A549 (cell line): Measurements from ENCODE around the gene NMBR. TPM values are rescaled to one million over a fixed set of nuclear protein-coding genes. Genes with fewer than 3 reads are reported as not detected.
"Not testable (repeated sequence)": the region's sequence is repeated elsewhere in the genome, so short reads cannot be mapped to it uniquely, and the experiment has no call there.

Source experiments
- ATAC-seq, 2 experiments: fragments of 200-7000 bp in 1 of 2; fragments of >200 bp in 1 of 2; cut with Nextera tagmentation in 1 of 2; cut with Tn5 transposase in 1 of 2; 3 replicates each; pipeline versions ENCODE4 v1.8.0 to v1.9.1; 2018 to 2020; ENCODE audit warnings: mild to moderate bottlenecking in 1 of 2, moderate library complexity in 1 of 2
- CTCF ChIA-PET: fragments of 300-600 bp; sonication (Branson Sonifier 250); formaldehyde crosslinking; extraction: SDS; loops from one replicate; lab custom pipeline; 2021; ENCODE audit warnings: antibody characterized with exemption, inconsistent platforms; lab: Yijun Ruan, JAX
- POLR2A ChIA-PET: fragments of 350-600 bp; formaldehyde crosslinking; extraction: SDS; loops from one replicate; lab custom pipeline; 2021; ENCODE audit warnings: antibody characterized with exemption, inconsistent platforms; lab: Yijun Ruan, JAX
- DNase-seq, 2 experiments: peaks; one replicate each; pipeline versions ENCODE4 v3.0.0 to v3.0.0-alpha.2; 2011 to 2016; ENCODE audit warnings: low read depth in 1 of 2, low spot score in 1 of 2
- FAIRE-seq: peaks from 2 replicates; lab custom pipeline; 2011; peaks lifted over from hg19 to GRCh38; lab: Jason Lieb, UNC
- H3K27ac ChIP-seq, 2 experiments: fragments of >200 bp; sonication (Bioruptor Twin); formaldehyde crosslinking; 3 replicates each; pipeline ENCODE4 v1.5.1; 2016 to 2017
- H3K4me1 ChIP-seq: fragments of >200 bp; sonication (Bioruptor Twin); formaldehyde crosslinking; 3 replicates; pipeline ENCODE4 v1.6.1; 2016
- H3K4me2 ChIP-seq: fragments of >200 bp; sonication (Bioruptor Twin); formaldehyde crosslinking; 3 replicates; pipeline ENCODE4 v1.6.1; 2016
- H3K4me3 ChIP-seq: fragments of >200 bp; sonication (Bioruptor Twin); formaldehyde crosslinking; 3 replicates; pipeline ENCODE4 v1.5.1; 2016
- H3K9me3 ChIP-seq: fragments of >200 bp; sonication (Bioruptor Twin); formaldehyde crosslinking; 3 replicates; pipeline ENCODE4 v1.6.1; 2016
- BHLHE40 ChIP-seq: IDR thresholded peaks from 2 replicates; pipeline ENCODE4 v1.6.1; 2012; ENCODE audit warnings: low read depth, low read length, inconsistent platforms
- EHF ChIP-seq: fragments of 250-450 bp; sonication (Bioruptor Pico); IDR thresholded peaks from 2 replicates; pipeline ENCODE4 v1.5.0; 2020; ENCODE audit warnings: mild to moderate bottlenecking
- ELK1 ChIP-seq: fragments of 150-350 bp; IDR thresholded peaks from 2 replicates; pipeline ENCODE4 v1.6.1; 2014; ENCODE audit warnings: low read depth, mild to moderate bottlenecking, low read length
- FOSB ChIP-seq: fragments of 250-450 bp; sonication (Bioruptor Pico); IDR thresholded peaks from 2 replicates; pipeline ENCODE4 v1.5.0; 2020; ENCODE audit warnings: mild to moderate bottlenecking, moderate library complexity
- FOXS1 ChIP-seq: fragments of 250-450 bp; sonication (Bioruptor Pico); IDR thresholded peaks from 2 replicates; pipeline ENCODE4 v1.5.0; 2020; ENCODE audit warnings: mild to moderate bottlenecking, moderate library complexity
- GATA3 ChIP-seq: IDR thresholded peaks from 2 replicates; pipeline ENCODE4 v1.6.1; 2012; ENCODE audit warnings: borderline replicate concordance
- HDAC2 ChIP-seq: fragments of 200-600 bp; sonication (generic); IDR thresholded peaks from 2 replicates; pipeline ENCODE4 v1.6.1; 2016
- HEYL ChIP-seq: fragments of 250-450 bp; sonication (Bioruptor Pico); IDR thresholded peaks from 2 replicates; pipeline ENCODE4 v1.8.0; 2021; ENCODE audit warnings: mild to moderate bottlenecking, moderate library complexity
- HOXB13 ChIP-seq: fragments of 250-450 bp; sonication (Bioruptor Pico); IDR thresholded peaks from 2 replicates; pipeline ENCODE4 v1.5.0; 2020; ENCODE audit warnings: low read depth, mild to moderate bottlenecking, moderate library complexity
- NPAS2 ChIP-seq: fragments of 250-450 bp; sonication (Bioruptor Pico); IDR thresholded peaks from 2 replicates; pipeline ENCODE4 v1.8.0; 2022; ENCODE audit warnings: mild to moderate bottlenecking, moderate library complexity, borderline replicate concordance
- RARB ChIP-seq: fragments of 250-450 bp; sonication (Bioruptor Pico); IDR thresholded peaks from 2 replicates; pipeline ENCODE4 v1.8.0; 2021; ENCODE audit warnings: mild to moderate bottlenecking, moderate library complexity
- RFX5 ChIP-seq: fragments of 450-650 bp; IDR thresholded peaks from 2 replicates; pipeline ENCODE4 v1.7.1; 2014; ENCODE audit warnings: antibody characterized with exemption, mild to moderate bottlenecking, moderate library complexity
- SMC3 ChIP-seq: fragments of >200 bp; sonication (Bioruptor Twin); formaldehyde crosslinking; IDR thresholded peaks from 3 replicates; pipeline ENCODE4 v1.6.1; 2018; ENCODE audit warnings: inconsistent platforms
- TFCP2L1 ChIP-seq: fragments of 250-450 bp; sonication (Bioruptor Pico); IDR thresholded peaks from 2 replicates; pipeline ENCODE4 v1.5.0; 2021; ENCODE audit warnings: mild to moderate bottlenecking
- ZFP36 ChIP-seq: fragments of 450-650 bp; IDR thresholded peaks from 2 replicates; pipeline ENCODE4 v1.6.1; 2014; ENCODE audit warnings: borderline replicate concordance; ENCODE audit not compliant: partially characterized antibody
- WGBS: methylation state at CpG from one replicate; pipeline ENCODE4 v1.1.6; 2017; ENCODE audit errors: missing lambda C conversion rate; 5-methylcytosine and 5-hydroxymethylcytosine counted together
- polyA plus RNA-seq, 4 experiments: library from polyadenylated mRNA; depleted of rRNA in 3 of 4; stranded (reverse); fragments of >200 nt; fragmentation: RNase III in 1 of 4; extraction: RNeasy Plus Mini Kit Qiagen cat#74134 plus additional on column Dnase treatment in 1 of 4; gene quantifications; 2 replicates in 3 of 4; 3 replicates in 1 of 4; pipeline ENCODE4 v1.2.3, GENCODE V29; 2011 to 2017
- TF ChIP-seq, protein P1 (sequence below): fragments of 250-450 bp; sonication (Bioruptor Pico); IDR thresholded peaks from 2 replicates; pipeline ENCODE4 v1.5.0; 2020; ENCODE audit warnings: low read depth, mild to moderate bottlenecking, moderate library complexity

The NMBR gene
- polyA plus RNA-seq, 2 of the 4 experiments (the other 2 are of a cell fraction), result not detected

DNA sequence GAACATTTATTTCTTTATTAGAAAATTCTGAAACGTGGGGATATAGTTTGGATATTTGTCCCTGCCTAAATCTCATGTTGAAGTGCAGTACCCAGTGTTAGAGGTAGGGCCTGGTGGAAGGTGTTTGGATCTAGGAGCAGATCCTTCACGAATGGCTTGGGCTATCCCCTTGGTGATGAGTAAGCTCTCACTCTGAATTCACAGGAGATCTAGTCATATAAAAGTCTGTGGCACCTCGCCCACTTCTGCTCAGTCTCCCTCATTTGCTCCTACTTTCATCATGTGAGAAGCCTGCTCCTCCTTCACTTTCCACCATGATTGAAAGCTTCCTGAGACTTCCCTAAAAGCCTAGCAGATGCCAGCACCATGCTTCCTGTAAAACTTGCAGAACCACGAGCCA lies 111.0 kb downstream of the NMBR start:
- WGBS, result 41% methylated on average over 4 of the region's 4 CpGs
- ChIA-PET CTCF (interaction anchor here (2.6 kb wide), 1 partner anchor 47 kb away, joined by 7 read pairs; no protein-coding TSS in a partner anchor), POLR2A (no interaction called here)
- no peak for ATAC-seq
- TF ChIP-seq BHLHE40, result no peak
- no peak for TF ChIP-seq FOSB
- TF ChIP-seq HOXB13 (CRISPR knock-in tag), result no peak
- no peak for DNase-seq
- Histone ChIP-seq H3K9me3 (no peaks in the 10 kb centered on the region), H3K4me1 (no peaks in the 10 kb centered on the region), H3K27ac (no peak overlapping the region), H3K4me2 (no peak overlapping the region), H3K4me3 (no peak overlapping the region)
- FAIRE-seq, result no peak

GRCh38 chr6:142031035-142031434 lies 115.9 kb downstream of the NMBR start:
- H3K9me3 ChIP-seq, result no peaks in the 10 kb centered on the region
- no peak for ATAC-seq
- WGBS, result 70% methylated on average over 4 of the region's 4 CpGs
- no peak overlapping the region for H3K4me2 ChIP-seq
- no peaks in the 10 kb centered on the region for H3K4me1 ChIP-seq
- FAIRE-seq, result no peak
- no peak overlapping the region for H3K4me3 ChIP-seq
- ChIA-PET POLR2A (no interaction called here), CTCF (no interaction called here)
- no peak overlapping the region for H3K27ac ChIP-seq
- TF ChIP-seq ELK1 (no peak), FOXS1 (CRISPR knock-in tag) (no peak), NPAS2 (no peak), TFCP2L1 (no peak), RFX5 (no peak)
- DNase-seq, result no peak

DNA sequence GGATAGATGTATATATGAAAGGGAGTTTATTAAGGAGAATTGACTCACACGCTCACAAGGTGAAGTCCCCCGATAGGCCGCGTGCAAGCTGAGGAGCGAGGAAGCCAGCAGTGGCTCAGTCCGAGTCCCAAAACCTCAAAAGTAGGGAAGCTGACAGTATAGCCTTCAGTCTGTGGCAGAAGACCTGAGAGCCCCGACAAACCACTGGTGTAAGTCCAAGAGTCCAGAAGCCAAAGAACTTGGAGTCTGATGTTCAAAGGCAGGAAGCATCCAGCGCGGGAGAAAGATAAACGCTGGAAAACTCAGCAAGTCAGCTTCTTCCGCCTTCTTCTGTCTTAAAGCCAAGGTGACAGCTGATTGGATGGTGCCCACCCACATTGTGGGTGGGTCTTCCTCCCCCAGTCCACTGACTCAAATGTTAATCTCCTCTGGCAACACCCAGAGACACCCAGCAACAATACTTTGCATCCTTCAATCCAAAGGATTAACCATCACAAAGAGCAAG lies 116.8 kb downstream of the NMBR start:
- no peak for DNase-seq
- Histone ChIP-seq H3K4me1 (no peaks in the 10 kb centered on the region), H3K9me3 (no peaks in the 10 kb centered on the region), H3K4me2 (no peak overlapping the region), H3K27ac (no peak overlapping the region)
- WGBS, result 91% methylated on average over 11 of the region's 11 CpGs
- CTCF ChIA-PET, result interaction anchor here (0.6 kb wide), 1 partner anchor 1778 kb away, joined by 3 read pairs; no protein-coding TSS in a partner anchor
- ATAC-seq, result no peak
- no peak for TF ChIP-seq HEYL (CRISPR knock-in tag)
- TF ChIP-seq, protein P1, sequence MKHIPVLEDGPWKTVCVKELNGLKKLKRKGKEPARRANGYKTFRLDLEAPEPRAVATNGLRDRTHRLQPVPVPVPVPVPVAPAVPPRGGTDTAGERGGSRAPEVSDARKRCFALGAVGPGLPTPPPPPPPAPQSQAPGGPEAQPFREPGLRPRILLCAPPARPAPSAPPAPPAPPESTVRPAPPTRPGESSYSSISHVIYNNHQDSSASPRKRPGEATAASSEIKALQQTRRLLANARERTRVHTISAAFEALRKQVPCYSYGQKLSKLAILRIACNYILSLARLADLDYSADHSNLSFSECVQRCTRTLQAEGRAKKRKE (CRISPR knock-in tag), result no peak
- no peak for TF ChIP-seq HDAC2
- TF ChIP-seq, all 56 proteins: peak for 0
- FAIRE-seq, result no peak
- POLR2A ChIA-PET, result no interaction called here
- no peak overlapping the region for H3K4me3 ChIP-seq

DNA sequence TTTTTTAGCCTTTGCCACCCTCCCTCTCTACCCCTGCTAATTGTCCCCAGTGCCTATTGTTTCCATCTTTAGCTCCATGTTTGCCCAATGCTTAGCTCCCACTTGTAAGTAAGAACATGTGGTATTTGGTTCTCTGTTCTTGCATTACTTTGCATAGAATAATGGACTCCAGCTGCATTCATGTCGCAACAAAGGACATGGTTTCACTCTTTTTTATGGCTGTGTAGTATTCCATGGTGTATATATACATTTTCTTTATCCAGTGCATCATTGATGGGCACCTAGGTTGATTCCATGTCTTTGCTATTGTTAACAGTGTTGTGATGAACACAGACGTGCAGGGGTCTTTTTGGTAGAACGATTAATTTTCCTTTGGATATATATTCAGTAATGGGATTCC lies 118.4 kb downstream of the NMBR start:
- DNase-seq (no peak), ATAC-seq (no peak), FAIRE-seq (no peak)
- CTCF ChIA-PET, result no interaction called here
- POLR2A ChIA-PET, result no interaction called here
- H3K27ac ChIP-seq, result no peak overlapping the region
- no peak for TF ChIP-seq RARB
- no peak for TF ChIP-seq EHF (CRISPR knock-in tag)
- TF ChIP-seq SMC3, result no peak
- no peak for TF ChIP-seq ZFP36
- TF ChIP-seq GATA3, result no peak
- no peaks in the 10 kb centered on the region for H3K4me1 ChIP-seq
- H3K4me3 ChIP-seq, result no peak overlapping the region
- no peak overlapping the region for H3K4me2 ChIP-seq
- WGBS, result 71% methylated on average over 3 of the region's 3 CpGs
- H3K9me3 ChIP-seq, result no peaks in the 10 kb centered on the region

GRCh38 chr6:142027804-142028203 lies 119.1 kb downstream of the NMBR start:
- ATAC-seq, POLR2A ChIA-PET, H3K4me3 ChIP-seq, H3K4me1 ChIP-seq, DNase-seq, H3K4me2 ChIP-seq, H3K27ac ChIP-seq, FAIRE-seq, CTCF ChIA-PET, H3K9me3 ChIP-seq: not testable (repeated sequence)
- 22% methylated on average over 3 of the region's 3 CpGs for WGBS
